AG04450 (cell line): ENCODE results near the gene MICAL2. TPM values are rescaled to one million over a fixed set of nuclear protein-coding genes. Genes with fewer than 3 reads are reported as not detected.

Experiments used
- CTCF ChIA-PET: fragments of 300-600, 350-600 bp; formaldehyde crosslinking; extraction: SDS; loops from one replicate; lab custom pipeline; 2022; ENCODE audit warnings: antibody characterized with exemption, inconsistent platforms; lab: Charles Lee
- POLR2A ChIA-PET: fragments of 350-600 bp; formaldehyde crosslinking; extraction: SDS; loops from one replicate; lab custom pipeline; 2021; ENCODE audit warnings: antibody characterized with exemption, inconsistent platforms; lab: Yijun Ruan, JAX
- DNase-seq: peaks from one replicate; pipeline ENCODE4 v3.0.0-alpha.2; 2011; ENCODE audit warnings: low read depth, low spot score
- H3K27ac ChIP-seq: one replicate; pipeline ENCODE4 v1.5.1; 2012; ENCODE audit warnings: low read depth, low read length, control low read depth
- H3K27me3 ChIP-seq: one replicate; pipeline ENCODE4 v1.6.0; 2012; ENCODE audit warnings: low read length; ENCODE audit not compliant: control insufficient read depth, insufficient read depth
- H3K4me3 ChIP-seq: 2 replicates; pipeline ENCODE4 v1.5.1; 2011; ENCODE audit warnings: mild to moderate bottlenecking, low read depth, low read length, control low read depth
- H3K9me3 ChIP-seq: 2 replicates; pipeline ENCODE4 v1.5.1; 2012; ENCODE audit warnings: low read length; ENCODE audit not compliant: control insufficient read depth, insufficient read depth
- polyA plus RNA-seq: library from polyadenylated mRNA; depleted of rRNA; stranded (reverse); fragments of >200 nt; gene quantifications from 2 replicates; pipeline ENCODE4 v1.2.3, GENCODE V29; 2011
- TF ChIP-seq, protein P1 (sequence below): IDR thresholded peaks from 2 replicates; pipeline ENCODE4 v1.5.1; 2011; ENCODE audit warnings: low read depth, low read length, control low read depth, inconsistent platforms

The MICAL2 gene
- polyA plus RNA-seq, 1 experiment, result 171 TPM

DNA sequence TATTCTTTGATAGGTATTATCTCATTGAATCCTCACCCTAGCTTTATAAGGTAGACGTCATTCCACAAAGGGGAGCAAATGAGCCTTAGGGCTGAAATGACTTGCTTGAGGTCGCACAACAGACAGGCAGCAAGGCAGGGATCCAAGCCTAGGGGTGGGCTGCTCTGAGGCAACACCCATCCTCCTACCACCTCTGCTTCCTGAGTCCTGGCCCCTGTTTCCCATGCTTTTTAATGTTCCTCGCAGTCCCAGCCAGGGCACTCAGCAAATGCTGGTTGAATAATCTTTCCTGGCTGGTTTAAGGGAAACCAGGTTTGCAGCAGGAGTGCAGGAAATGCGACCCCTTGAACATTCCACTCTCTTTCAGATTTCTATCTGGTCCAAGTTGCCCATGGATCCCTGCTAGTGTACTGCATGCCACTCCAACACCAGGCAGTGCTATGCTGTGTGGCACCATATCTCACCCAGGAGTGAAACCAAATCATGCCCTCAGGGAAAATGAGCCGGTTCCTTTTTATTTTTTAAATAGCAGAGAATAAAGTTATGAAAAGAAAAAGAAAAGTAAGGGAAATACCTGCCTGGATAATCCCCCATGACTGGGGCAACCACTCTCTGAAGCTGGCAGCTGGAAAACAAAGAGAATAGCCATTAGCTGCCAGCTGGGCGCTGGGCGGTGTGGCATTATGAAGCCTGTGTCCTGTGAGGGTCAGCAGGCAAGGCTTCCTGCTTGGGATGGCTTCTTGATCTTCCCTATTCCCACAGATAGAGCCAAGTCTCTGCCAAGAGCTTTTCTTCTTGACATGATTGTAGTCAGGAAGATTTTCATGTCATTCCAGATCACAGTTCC lies 21.8 kb downstream of the MICAL2 start:
- no peak overlapping the region for H3K4me3 ChIP-seq
- H3K9me3 ChIP-seq, result no peaks in the 10 kb centered on the region
- DNase-seq, result no peak
- H3K27ac ChIP-seq, result no peak overlapping the region
- POLR2A ChIA-PET, result no interaction called here
- TF ChIP-seq, protein P1, sequence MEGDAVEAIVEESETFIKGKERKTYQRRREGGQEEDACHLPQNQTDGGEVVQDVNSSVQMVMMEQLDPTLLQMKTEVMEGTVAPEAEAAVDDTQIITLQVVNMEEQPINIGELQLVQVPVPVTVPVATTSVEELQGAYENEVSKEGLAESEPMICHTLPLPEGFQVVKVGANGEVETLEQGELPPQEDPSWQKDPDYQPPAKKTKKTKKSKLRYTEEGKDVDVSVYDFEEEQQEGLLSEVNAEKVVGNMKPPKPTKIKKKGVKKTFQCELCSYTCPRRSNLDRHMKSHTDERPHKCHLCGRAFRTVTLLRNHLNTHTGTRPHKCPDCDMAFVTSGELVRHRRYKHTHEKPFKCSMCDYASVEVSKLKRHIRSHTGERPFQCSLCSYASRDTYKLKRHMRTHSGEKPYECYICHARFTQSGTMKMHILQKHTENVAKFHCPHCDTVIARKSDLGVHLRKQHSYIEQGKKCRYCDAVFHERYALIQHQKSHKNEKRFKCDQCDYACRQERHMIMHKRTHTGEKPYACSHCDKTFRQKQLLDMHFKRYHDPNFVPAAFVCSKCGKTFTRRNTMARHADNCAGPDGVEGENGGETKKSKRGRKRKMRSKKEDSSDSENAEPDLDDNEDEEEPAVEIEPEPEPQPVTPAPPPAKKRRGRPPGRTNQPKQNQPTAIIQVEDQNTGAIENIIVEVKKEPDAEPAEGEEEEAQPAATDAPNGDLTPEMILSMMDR, result no peak
- CTCF ChIA-PET, result no interaction called here
- H3K27me3 ChIP-seq, result no peaks in the 10 kb centered on the region

DNA sequence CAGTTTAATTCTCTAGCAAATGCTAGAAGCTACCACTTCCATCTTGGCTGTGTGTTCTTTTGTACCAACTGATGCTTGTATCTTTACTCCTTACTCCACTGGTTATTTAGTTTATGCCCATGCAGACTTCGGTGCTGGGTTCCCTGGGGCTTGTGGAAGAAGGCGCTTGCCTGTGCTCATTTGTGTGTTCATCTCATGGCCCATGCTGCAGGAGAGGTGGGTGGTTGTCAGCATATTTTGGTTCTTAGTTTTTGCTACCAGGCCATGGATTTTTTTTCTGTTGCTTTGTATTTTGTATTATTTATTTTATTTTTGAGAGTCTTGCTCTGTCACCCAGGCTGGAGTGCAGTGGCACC lies 22.4 kb downstream of the MICAL2 start:
- H3K4me3 ChIP-seq, result no peak overlapping the region
- TF ChIP-seq, protein P1, result no peak
- no peak for DNase-seq
- no peaks in the 10 kb centered on the region for H3K9me3 ChIP-seq
- no peak overlapping the region for H3K27ac ChIP-seq
- H3K27me3 ChIP-seq, result no peaks in the 10 kb centered on the region
- ChIA-PET POLR2A (no interaction called here), CTCF (no interaction called here)

DNA sequence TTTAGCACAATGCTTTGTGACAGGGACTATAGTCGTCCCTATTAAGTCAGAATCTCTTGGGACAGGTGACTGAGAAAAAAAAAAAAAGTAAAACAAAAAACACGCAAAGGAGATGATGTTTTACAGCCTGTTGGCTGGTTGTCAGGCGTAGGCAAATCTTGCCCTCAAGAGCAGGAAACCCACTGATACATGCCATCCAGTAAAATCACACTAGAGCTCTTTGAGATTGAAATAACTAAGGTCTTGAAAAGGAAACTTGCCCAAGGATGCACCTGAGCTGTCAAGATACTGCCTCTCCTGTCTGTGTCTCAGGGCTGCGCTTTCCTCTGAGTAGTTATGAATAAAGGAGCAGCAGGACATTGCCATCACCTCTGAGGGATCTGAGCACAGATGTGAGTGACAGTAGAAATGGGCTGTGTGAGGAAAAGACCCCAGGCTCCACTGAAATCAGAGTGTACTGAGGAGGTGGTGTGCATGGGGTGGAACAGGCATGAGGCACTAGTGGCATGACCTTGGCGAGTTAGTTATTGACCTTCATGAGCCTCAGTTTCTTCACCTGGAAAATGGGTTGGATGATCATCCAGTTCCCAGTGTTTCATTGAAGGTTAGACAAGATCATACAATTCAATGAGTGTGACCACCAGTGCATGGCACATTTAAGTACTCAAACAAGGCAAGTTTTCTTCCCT lies 23.3 kb downstream of the MICAL2 start:
- TF ChIP-seq, protein P1, result no peak

DNA sequence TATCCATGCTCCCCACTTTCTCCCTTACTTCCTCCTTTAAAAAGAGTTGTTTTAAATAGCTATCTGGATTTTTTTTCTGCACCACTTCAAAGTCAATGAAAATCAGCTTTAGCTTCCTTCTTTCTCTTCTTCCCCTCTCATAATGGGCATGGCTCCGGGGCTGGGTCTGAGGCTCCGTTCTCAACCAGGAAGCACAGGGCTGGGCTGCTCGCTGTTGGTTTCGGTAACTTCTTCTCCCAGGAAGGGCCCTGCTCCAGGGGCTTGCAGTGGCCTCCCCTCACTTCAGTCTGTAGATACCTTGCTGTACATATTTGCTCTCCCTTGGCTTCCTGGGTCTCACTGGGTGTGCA lies 23.8 kb downstream of the MICAL2 start:
- H3K27ac ChIP-seq, result no peak overlapping the region
- ChIA-PET CTCF (no interaction called here), POLR2A (interaction anchor here (1.1 kb wide), 1 partner anchor 71 kb away, joined by 4 read pairs; no protein-coding TSS in a partner anchor)
- TF ChIP-seq, protein P1, result no peak
- no peaks in the 10 kb centered on the region for H3K27me3 ChIP-seq
- DNase-seq, result no peak
- H3K9me3 ChIP-seq, result no peaks in the 10 kb centered on the region; the same call in 1 of the 2 replicates
- no peak overlapping the region for H3K4me3 ChIP-seq

More for the DNA sequence above, 23.3 kb downstream of the MICAL2 start:
- no peak overlapping the region for H3K4me3 ChIP-seq
- peak overlapping the region; percentile 24 for H3K27ac ChIP-seq
- H3K9me3 ChIP-seq, result no peaks in the 10 kb centered on the region; the same call in 1 of the 2 replicates
- H3K27me3 ChIP-seq, result no peaks in the 10 kb centered on the region
- ChIA-PET CTCF (no interaction called here), POLR2A (interaction anchor here (1.1 kb wide), 1 partner anchor 71 kb away, joined by 4 read pairs; no protein-coding TSS in a partner anchor)
- no peak for DNase-seq

DNA sequence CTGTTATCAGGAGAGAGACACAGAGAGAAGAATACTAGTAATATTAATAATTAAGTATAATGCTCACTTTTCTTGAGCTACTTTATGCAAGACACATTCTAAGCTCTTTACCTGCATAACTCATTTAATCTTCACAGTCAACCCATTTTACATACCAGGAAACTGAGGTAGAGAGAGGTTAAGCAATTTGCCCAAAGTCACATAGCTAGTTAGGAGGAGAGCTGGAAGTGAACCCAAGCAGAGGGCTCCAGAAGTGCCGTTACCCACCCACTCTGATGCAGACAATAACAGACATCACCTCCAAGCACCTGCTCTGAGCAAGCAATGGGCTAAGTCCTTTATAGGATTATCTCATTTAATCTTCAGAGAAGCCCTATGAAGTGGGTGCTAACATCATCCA lies 24.8 kb downstream of the MICAL2 start:
- H3K4me3 ChIP-seq, result no peak overlapping the region
- H3K27ac ChIP-seq, result no peak overlapping the region
- CTCF ChIA-PET, result interaction anchor here (1.2 kb wide), 1 partner anchor 12 kb away, joined by 3 read pairs; no protein-coding TSS in a partner anchor
- POLR2A ChIA-PET, result interaction anchor here (0.7 kb wide), 1 partner anchor 12 kb away, joined by 3 read pairs; no protein-coding TSS in a partner anchor
- no peaks in the 10 kb centered on the region for H3K27me3 ChIP-seq
- H3K9me3 ChIP-seq, result no peaks in the 10 kb centered on the region; the same call in 1 of the 2 replicates
- TF ChIP-seq, protein P1, result no peak
- DNase-seq, result no peak
